ENCODE results near the gene GPC6. TPM values are rescaled to one million over a fixed set of nuclear protein-coding genes. Genes with fewer than 3 reads are reported as not detected.

Gene GPC6
- total and polyA plus RNA-seq, 2 donors (not counting 3 experiments of a cell fraction or from before 2014, with no cell fraction given): 0.01 TPM; not detected in 1

- Histone ChIP-seq H2AFZ (ENCODE audit: low read depth, low read length) (no peak overlapping the region), H3K9me3 (replicated peaks; ENCODE audit: control insufficient read depth, insufficient read depth, low read length) (peaks cover 2% of the 10 kb centered on the region), H3K36me3 (ENCODE audit: control insufficient read depth in 2 of 2, extremely low read depth in 1 of 2, insufficient read depth in 2 of 2, low read length in 2 of 2) (no peaks in the 10 kb centered on the region), H3K4me2 (ENCODE audit: insufficient read depth, low read length) (no peak overlapping the region), H3K27me3 (ENCODE audit: control insufficient read depth in 2 of 2, insufficient read depth in 2 of 2, low read length in 2 of 2) (no peaks in the 10 kb centered on the region), H3K79me2 (ENCODE audit: control insufficient read depth, insufficient read depth, low read length) (no peaks in the 10 kb centered on the region), H3K27ac (ENCODE audit: insufficient read depth, low read depth, low read length) (no peak overlapping the region), H3K4me3 (replicated peaks in 1 of 3; ENCODE audit: insufficient read depth in 1 of 3, low read depth in 1 of 3, low read length in 3 of 3) (no peak overlapping the region), H3K4me1 (ENCODE audit: control insufficient read depth, extremely low read depth, insufficient read depth, low read length) (no peaks in the 10 kb centered on the region), H3K9me1 (replicated peaks; ENCODE audit: control insufficient read depth, extremely low read depth, insufficient read depth, low read length) (no peaks in the 10 kb centered on the region), H3K9ac (replicated peaks; ENCODE audit: extremely low read depth, insufficient read depth, low read length) (no peak overlapping the region), H4K20me1 (replicated peaks; ENCODE audit: control insufficient read depth, extremely low read depth, insufficient read depth, low read length) (no peaks in the 10 kb centered on the region)
- intact Hi-C loops (cut with micrococcal nuclease) (no loop called here), dilution Hi-C loops (cut with MboI; ENCODE audit: extremely low pct_ligation_motif_present, low sequenced_read_pairs) (no loop called here)
- POLR2A ChIA-PET: no interaction called here
- CTCF ChIA-PET: no interaction called here
- DNase-seq (ENCODE audit: low read depth, low spot score): no peak
- no TSS peak for BruUV-seq (replicated peaks)
- TF ChIP-seq GATA2 (IDR thresholded peaks at IDR 0.05; ENCODE audit: insufficient read depth, insufficient read length, low read depth, low read length) (no peak), POLR2AphosphoS5 (IDR thresholded peaks at IDR 0.05; ENCODE audit: insufficient read depth, low read depth, low read length) (no peak), FOS (IDR thresholded peaks at IDR 0.05; ENCODE audit: borderline replicate concordance, insufficient read depth, low read length) (no peak), EZH2 (IDR thresholded peaks at IDR 0.05; ENCODE audit: borderline replicate concordance, low read depth, low read length, severe bottlenecking) (no peak), MYC (IDR thresholded peaks at IDR 0.05; ENCODE audit: low read depth, low read length) (no peak), JUN (IDR thresholded peaks at IDR 0.05; ENCODE audit: borderline replicate concordance, insufficient read depth, insufficient read length, low read depth) (no peak), POLR2A (IDR thresholded peaks at IDR 0.05; ENCODE audit: low read depth, low read length) (no peak), MAX (IDR thresholded peaks at IDR 0.05; ENCODE audit: insufficient read depth, insufficient read length) (no peak)
- TF ChIP-seq, protein P1, sequence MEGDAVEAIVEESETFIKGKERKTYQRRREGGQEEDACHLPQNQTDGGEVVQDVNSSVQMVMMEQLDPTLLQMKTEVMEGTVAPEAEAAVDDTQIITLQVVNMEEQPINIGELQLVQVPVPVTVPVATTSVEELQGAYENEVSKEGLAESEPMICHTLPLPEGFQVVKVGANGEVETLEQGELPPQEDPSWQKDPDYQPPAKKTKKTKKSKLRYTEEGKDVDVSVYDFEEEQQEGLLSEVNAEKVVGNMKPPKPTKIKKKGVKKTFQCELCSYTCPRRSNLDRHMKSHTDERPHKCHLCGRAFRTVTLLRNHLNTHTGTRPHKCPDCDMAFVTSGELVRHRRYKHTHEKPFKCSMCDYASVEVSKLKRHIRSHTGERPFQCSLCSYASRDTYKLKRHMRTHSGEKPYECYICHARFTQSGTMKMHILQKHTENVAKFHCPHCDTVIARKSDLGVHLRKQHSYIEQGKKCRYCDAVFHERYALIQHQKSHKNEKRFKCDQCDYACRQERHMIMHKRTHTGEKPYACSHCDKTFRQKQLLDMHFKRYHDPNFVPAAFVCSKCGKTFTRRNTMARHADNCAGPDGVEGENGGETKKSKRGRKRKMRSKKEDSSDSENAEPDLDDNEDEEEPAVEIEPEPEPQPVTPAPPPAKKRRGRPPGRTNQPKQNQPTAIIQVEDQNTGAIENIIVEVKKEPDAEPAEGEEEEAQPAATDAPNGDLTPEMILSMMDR (IDR thresholded peaks at IDR 0.05; ENCODE audit: extremely low read depth in 1 of 2, insufficient read depth in 1 of 2, low read depth in 1 of 2, low read length in 2 of 2): no peak
- FAIRE-seq: no peak
Observed at GRCh38 chr13:94109715-94110374, 883.2 kb downstream of the GPC6 start.

Measured in endothelial cell of umbilical vein (primary cell).